T-cell (primary cell): ENCODE measurements around the gene ATG5. TPM values are rescaled to one million over a fixed set of nuclear protein-coding genes. Genes with fewer than 3 reads are reported as not detected.

ENCODE experiments used
- ATAC-seq, 4 experiments: fragments of 200-7000 bp in 3 of 4; fragments of 150-1000 bp in 1 of 4; cut with Tn5 transposase; replicated peaks in 1 of 4; 1 replicate in 3 of 4; 2 replicates in 1 of 4; pipeline ENCODE4 v1.10.0; 2021; ENCODE audit warnings: moderate library complexity in 3 of 4, mild to moderate bottlenecking in 2 of 4, moderate number of reproducible peaks in 1 of 4
- CTCF ChIA-PET, 2 donors: fragments of 300-600 bp; sonication (Branson Sonifier 250); formaldehyde crosslinking; loops; one replicate each; lab custom pipeline; 2022; ENCODE audit warnings: antibody characterized with exemption in 2 of 2; lab: Charles Lee
- POLR2A ChIA-PET, 2 donors: fragments of 300-600 bp; sonication (Branson Sonifier 250); formaldehyde crosslinking; loops; one replicate each; lab custom pipeline; 2022; ENCODE audit warnings: antibody characterized with exemption in 2 of 2; lab: Charles Lee
- DNase-seq, 35 experiments: peaks; one replicate each; pipeline versions ENCODE4 v3.0.0 to v3.0.0-alpha.2; 2013 to 2023
- H3K27ac ChIP-seq: one replicate; pipeline ENCODE4 v1.5.1; 2013; ENCODE audit warnings: low read length
- H3K27me3 ChIP-seq, 2 experiments: replicated peaks in 1 of 2; 1 replicate in 1 of 2; 2 replicates in 1 of 2; pipeline versions ENCODE4 v1.6.1 to v1.7.0; 2013; ENCODE audit warnings: low read length in 1 of 2, mixed read lengths in 1 of 2; ENCODE audit not compliant: control insufficient read depth in 2 of 2, insufficient read depth in 2 of 2; ENCODE audit errors: extremely low read depth in 1 of 2
- H3K36me3 ChIP-seq, 2 donors: 1 replicate in 1 of 2; 2 replicates in 1 of 2; pipeline versions ENCODE4 v1.6.1 to v1.7.0; 2013; ENCODE audit warnings: low read length in 1 of 2; ENCODE audit not compliant: control insufficient read depth in 2 of 2, insufficient read depth in 1 of 2; ENCODE audit errors: extremely low read depth in 1 of 2
- H3K4me1 ChIP-seq, 2 experiments: 1 replicate in 1 of 2; 2 replicates in 1 of 2; pipeline versions ENCODE4 v1.6.1 to v1.7.0; 2013; ENCODE audit warnings: low read length in 2 of 2, mixed read lengths in 1 of 2; ENCODE audit not compliant: insufficient read depth in 2 of 2, control insufficient read depth in 1 of 2; ENCODE audit errors: extremely low read depth in 1 of 2
- H3K4me3 ChIP-seq, 2 donors: 1 replicate in 1 of 2; 2 replicates in 1 of 2; pipeline versions ENCODE4 v1.5.1 to v1.7.0; 2013; ENCODE audit warnings: mild to moderate bottlenecking in 2 of 2, low read length in 1 of 2, moderate library complexity in 1 of 2; ENCODE audit not compliant: control insufficient read depth in 1 of 2; ENCODE audit errors: extremely low read depth in 1 of 2
- H3K9me3 ChIP-seq: 2 replicates; pipeline ENCODE4 v1.7.0; 2013
- H3K27ac Mint-ChIP-seq, 2 donors: one replicate each; pipeline ENCODE4 v1.8.0; 2020 to 2021; ENCODE audit warnings: mild to moderate bottlenecking in 2 of 2, mixed read lengths in 2 of 2
- H3K27me3 Mint-ChIP-seq, 2 donors: one replicate each; pipeline ENCODE4 v1.8.0; 2021 to 2022; ENCODE audit warnings: mixed read lengths in 2 of 2
- H3K36me3 Mint-ChIP-seq: one replicate; pipeline ENCODE4 v1.8.0; 2021; ENCODE audit warnings: mixed read lengths
- H3K4me1 Mint-ChIP-seq, 3 donors: one replicate each; pipeline ENCODE4 v1.8.0; 2020 to 2022; ENCODE audit warnings: mixed read lengths in 3 of 3, mild to moderate bottlenecking in 1 of 3
- H3K4me3 Mint-ChIP-seq, 3 donors: one replicate each; pipeline ENCODE4 v1.8.0; 2020 to 2022; ENCODE audit warnings: mild to moderate bottlenecking in 3 of 3, mixed read lengths in 3 of 3, moderate library complexity in 3 of 3
- H3K9me3 Mint-ChIP-seq, 3 donors: one replicate each; pipeline ENCODE4 v1.8.0; 2020 to 2022; ENCODE audit warnings: mixed read lengths in 3 of 3
- WGBS: methylation state at CpG from one replicate; pipeline ENCODE4 v1.1.5; 2013; ENCODE audit warnings: missing lambda C conversion rate; ENCODE audit not compliant: insufficient coverage; 5-methylcytosine and 5-hydroxymethylcytosine counted together
- total RNA-seq, 35 experiments: library from RNA in 6 of 35; stranded (reverse) in 6 of 35; fragments of 120-200 nt in 1 of 35; gene quantifications; one replicate each; pipeline versions ENCODE4 v1.2.1 to v1.2.4 and lab custom pipeline; 2013 to 2026

Gene ATG5
- total RNA-seq, 5 donors from 2014 or later (not counting 1 experiment from before 2014, with no cell fraction given) = 20.4 to 28.7 (median 23.7) TPM

DNA sequence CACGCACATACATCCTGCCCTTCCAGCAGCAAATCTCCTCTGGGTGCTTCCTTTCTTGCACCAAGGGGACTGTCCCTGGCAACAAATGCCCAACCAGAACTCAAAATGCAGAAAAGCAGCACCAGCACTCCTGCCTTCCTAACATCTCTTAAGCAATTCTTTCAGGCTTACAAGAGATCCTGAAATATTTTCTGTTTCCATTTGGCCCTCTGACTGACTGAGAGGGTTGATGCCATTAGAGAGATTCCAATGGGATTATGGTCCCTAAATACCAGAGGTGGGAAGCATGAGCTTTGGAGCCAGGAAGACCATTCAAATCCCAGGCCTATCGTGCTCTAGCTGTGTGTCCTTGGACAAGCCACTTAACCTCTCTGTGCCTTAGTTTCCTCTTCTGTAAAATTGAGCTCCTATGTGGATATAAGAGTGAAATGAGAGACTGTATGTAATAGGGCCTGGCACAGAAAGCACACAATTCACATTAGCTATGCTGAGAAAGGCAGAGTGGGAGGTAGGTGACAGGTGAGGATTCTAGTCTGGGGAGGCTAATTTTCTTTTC is 182.6 kb downstream of the ATG5 start:
- Mint-ChIP-seq H3K27me3 (peaks cover 0 to 4% of the 10 kb centered on the region in 2 donors), H3K27ac (no peak overlapping the region), H3K4me3 (peak overlapping the region in 1 of 3 donors; percentile 68), H3K36me3 (no peaks in the 10 kb centered on the region), H3K9me3 (no peaks in the 10 kb centered on the region), H3K4me1 (peaks cover 39 to 49% (median 40%) of the 10 kb centered on the region in 3 donors)
- ChIA-PET CTCF (interaction anchor here (0.6 to 2.7 kb wide), 3 partner anchors 80 to 475 kb away, joined by 3 to 9 read pairs (median 3); no protein-coding TSS in a partner anchor), POLR2A (interaction anchor here in 1 of 2 donors (0.5 kb wide), 1 partner anchor 47 kb away, joined by 7 read pairs; no protein-coding TSS in a partner anchor)
- WGBS = 67% methylated on average over 1 of the region's 2 CpGs
- Histone ChIP-seq H3K27me3 (no peaks in the 10 kb centered on the region), H3K4me1 (peaks cover 26 to 52% of the 10 kb centered on the region in 2 experiments), H3K27ac (peak overlapping the region; percentile 72), H3K9me3 (no peaks in the 10 kb centered on the region), H3K4me3 (no peak overlapping the region), H3K36me3 (no peaks in the 10 kb centered on the region)
- no peak for ATAC-seq
- DNase-seq = no peak

DNA sequence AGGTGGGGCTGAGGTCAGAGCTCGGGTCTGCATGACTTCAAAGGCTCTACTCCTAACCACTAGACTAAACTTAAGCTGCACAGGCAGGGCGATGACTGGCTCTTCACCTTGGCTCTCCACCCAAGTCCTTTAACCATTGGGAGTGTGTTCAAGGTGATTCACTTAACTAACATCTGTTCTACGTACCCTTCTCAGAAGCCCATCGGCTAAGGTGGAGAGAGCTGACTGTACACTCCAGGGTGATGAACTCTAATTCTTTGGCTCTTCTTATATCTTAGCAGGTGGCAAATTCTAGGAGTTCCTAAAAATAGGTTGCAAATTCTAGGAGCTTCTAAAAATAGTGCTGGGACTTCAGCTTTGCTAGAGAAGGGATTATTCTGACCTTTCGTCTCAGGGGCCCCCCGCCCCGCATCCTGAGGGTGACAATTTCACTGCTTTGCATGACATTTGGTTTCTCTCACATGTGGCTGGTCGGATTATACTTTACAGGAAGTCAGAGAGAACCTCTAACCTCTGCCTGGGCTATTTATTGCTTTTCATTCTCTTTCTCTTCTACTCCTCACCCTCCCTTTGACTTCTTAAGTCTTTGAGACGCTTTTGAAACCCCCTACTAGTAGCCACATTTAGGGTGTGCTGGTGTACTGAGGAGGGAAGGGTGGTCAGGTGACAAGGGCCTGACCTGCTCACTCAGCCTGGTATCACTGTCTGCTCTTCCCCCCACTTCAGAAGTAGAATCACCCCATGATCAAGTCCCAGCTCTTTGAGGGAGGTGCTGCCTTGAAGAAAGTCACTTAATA is 183.9 kb downstream of the ATG5 start:
- Histone ChIP-seq H3K36me3 (no peaks in the 10 kb centered on the region), H3K27ac (peak overlapping the region; percentile 72), H3K27me3 (no peaks in the 10 kb centered on the region), H3K4me3 (no peak overlapping the region), H3K4me1 (peaks cover 26 to 52% of the 10 kb centered on the region in 2 experiments), H3K9me3 (no peaks in the 10 kb centered on the region)
- Mint-ChIP-seq H3K4me3 (peak overlapping the region; percentile 26 to 69 (median 44)), H3K27ac (peak overlapping the region; percentile 90 to 93), H3K36me3 (no peaks in the 10 kb centered on the region), H3K27me3 (peaks cover 0 to 4% of the 10 kb centered on the region in 2 donors), H3K9me3 (no peaks in the 10 kb centered on the region), H3K4me1 (peaks cover 39 to 48% (median 40%) of the 10 kb centered on the region in 3 donors)
- ATAC-seq (peak; percentile 74 to 87 (median 83)), DNase-seq (peak in 10 of 35 experiments; percentile 7 to 48 (median 20))
- ChIA-PET POLR2A (no interaction called here), CTCF (interaction anchor here (0.7 to 2.7 kb wide), 6 partner anchors 9 to 454 kb away, joined by 3 to 9 read pairs (median 5); no protein-coding TSS in a partner anchor)
- WGBS = 10% methylated on average over 5 of the region's 9 CpGs

DNA sequence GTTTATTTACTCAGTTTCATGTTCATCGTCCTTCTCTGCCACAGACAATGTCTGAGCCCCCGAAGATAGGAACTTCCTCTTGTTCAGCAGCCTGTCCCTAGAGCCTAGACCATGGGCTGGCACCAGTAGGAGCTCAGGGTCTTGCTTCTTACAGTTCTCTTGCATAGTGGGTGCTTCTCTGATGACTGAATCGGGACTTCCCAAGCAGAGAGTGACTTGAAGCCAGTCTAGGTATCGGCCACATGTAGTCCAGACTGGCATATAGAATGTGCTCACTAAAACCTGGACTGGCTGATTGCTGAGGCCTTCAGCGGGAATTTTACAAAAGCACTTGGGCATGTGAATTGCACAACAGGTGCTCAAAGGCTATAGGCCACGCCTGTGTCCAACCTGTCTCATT is 187.4 kb downstream of the ATG5 start:
- no peak overlapping the region for H3K27ac Mint-ChIP-seq

DNA sequence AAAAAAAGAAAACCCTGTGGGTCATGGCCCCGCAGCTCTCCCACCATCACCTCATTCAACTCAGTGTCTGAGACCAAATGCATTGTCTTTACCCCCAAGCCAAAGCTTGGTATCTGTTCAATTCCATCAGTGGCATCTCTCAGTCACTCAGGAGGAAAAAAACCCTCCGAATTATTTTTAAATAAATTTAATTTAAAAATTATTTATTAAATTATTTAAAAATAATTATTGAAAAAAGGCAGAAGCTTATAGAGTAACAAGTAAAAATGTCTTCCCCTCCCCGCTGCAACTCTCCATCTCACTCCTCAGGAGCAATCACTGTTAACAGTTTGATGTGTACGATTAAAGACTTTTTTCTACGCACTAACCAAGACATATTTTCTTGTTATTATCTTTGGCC is 188.7 kb downstream of the ATG5 start:
- Histone ChIP-seq H3K9me3 (no peaks in the 10 kb centered on the region), H3K4me3 (no peak overlapping the region), H3K27ac (no peak overlapping the region), H3K4me1 (peaks cover 6 to 14% of the 10 kb centered on the region in 2 experiments), H3K27me3 (peaks cover 0 to 5% of the 10 kb centered on the region in 2 experiments), H3K36me3 (no peaks in the 10 kb centered on the region)
- CTCF ChIA-PET = no interaction called here
- POLR2A ChIA-PET = interaction anchor here (0.6 to 0.7 kb wide), 2 partner anchors 169 to 179 kb away, joined by 3 read pairs; no protein-coding TSS in a partner anchor
- H3K4me3 Mint-ChIP-seq = no peak overlapping the region
- DNase-seq (no peak), ATAC-seq (no peak)
- no peaks in the 10 kb centered on the region for H3K9me3 Mint-ChIP-seq
- H3K4me1 Mint-ChIP-seq = peaks cover 11 to 20% (median 16%) of the 10 kb centered on the region in 3 donors
- peaks cover 0 to 3% of the 10 kb centered on the region in 2 donors for H3K27me3 Mint-ChIP-seq
- no peaks in the 10 kb centered on the region for H3K36me3 Mint-ChIP-seq
- WGBS = 100% methylated on average over 2 of the region's 5 CpGs
- no peak overlapping the region for H3K27ac Mint-ChIP-seq

More for the DNA sequence above, 187.4 kb downstream of the ATG5 start:
- peaks cover 19 to 27% of the 10 kb centered on the region in 2 experiments for H3K4me1 ChIP-seq
- no peaks in the 10 kb centered on the region for H3K36me3 ChIP-seq
- Mint-ChIP-seq H3K4me1 (peaks cover 24 to 33% (median 29%) of the 10 kb centered on the region in 3 donors), H3K9me3 (no peaks in the 10 kb centered on the region), H3K27me3 (peaks cover 0 to 3% of the 10 kb centered on the region in 2 donors), H3K36me3 (no peaks in the 10 kb centered on the region), H3K4me3 (no peak overlapping the region)
- no peak overlapping the region for H3K4me3 ChIP-seq
- POLR2A ChIA-PET = no interaction called here
- 77% methylated on average over 6 of the region's 6 CpGs for WGBS
- H3K27ac ChIP-seq = no peak overlapping the region
- no peaks in the 10 kb centered on the region for H3K9me3 ChIP-seq
- ATAC-seq (no peak), DNase-seq (no peak)
- peaks cover 0 to 5% of the 10 kb centered on the region in 2 experiments for H3K27me3 ChIP-seq
- CTCF ChIA-PET = no interaction called here

DNA sequence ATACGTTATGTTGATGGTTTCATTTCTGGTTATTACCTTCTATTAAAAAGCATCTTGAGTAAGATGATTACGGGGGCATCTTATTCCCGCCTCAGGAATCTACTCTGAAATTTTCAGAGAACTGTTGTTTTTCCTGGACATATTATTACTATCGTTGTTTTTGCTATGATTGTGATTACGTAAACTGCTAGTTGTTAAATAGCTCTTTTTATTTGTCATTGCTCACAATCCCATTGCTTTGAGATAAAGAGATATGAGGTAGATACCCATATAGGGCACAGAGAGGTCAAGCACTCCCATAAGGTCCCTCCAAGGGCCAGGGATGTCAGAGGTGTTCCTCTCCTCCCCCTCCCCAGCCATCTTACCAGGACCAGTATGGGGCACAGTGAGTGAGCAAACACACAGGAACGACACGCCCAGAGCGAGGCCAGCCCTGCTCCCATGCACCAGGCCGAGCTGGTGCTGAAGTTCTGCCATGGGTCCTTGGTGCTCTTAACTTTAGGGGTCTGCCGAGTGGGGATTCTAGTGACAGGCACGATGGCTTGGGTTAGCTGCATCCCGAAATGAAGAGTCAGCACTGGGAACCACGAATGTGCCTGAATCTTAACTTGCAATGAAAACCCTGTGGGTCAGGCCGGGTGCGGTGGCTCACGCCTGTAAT is 189.5 kb downstream of the ATG5 start:
- H3K27me3 Mint-ChIP-seq = peaks cover 0 to 3% of the 10 kb centered on the region in 2 donors
- Histone ChIP-seq H3K4me3 (no peak overlapping the region), H3K4me1 (peaks cover 0 to 6% of the 10 kb centered on the region in 2 experiments), H3K9me3 (no peaks in the 10 kb centered on the region), H3K27ac (no peak overlapping the region), H3K27me3 (peaks cover 0 to 5% of the 10 kb centered on the region in 2 experiments), H3K36me3 (no peaks in the 10 kb centered on the region)
- ATAC-seq = no peak
- H3K4me3 Mint-ChIP-seq = no peak overlapping the region
- no peaks in the 10 kb centered on the region for H3K36me3 Mint-ChIP-seq
- no peaks in the 10 kb centered on the region for H3K9me3 Mint-ChIP-seq
- 97% methylated on average over 8 of the region's 16 CpGs for WGBS
- H3K27ac Mint-ChIP-seq = no peak overlapping the region
- DNase-seq = no peak
- peaks cover 4 to 13% (median 8%) of the 10 kb centered on the region in 3 donors for H3K4me1 Mint-ChIP-seq
- ChIA-PET CTCF (no interaction called here), POLR2A (no interaction called here)
